WTC11 (cell line): ENCODE data around the gene SIGLEC10. TPM values are rescaled to one million over a fixed set of nuclear protein-coding genes. Genes with fewer than 3 reads are reported as not detected.

Source experiments
- ATAC-seq: fragments of 200-7000 bp; cut with Tn5 transposase; 2 replicates; pipeline ENCODE4 v1.10.0; 2021; ENCODE audit warnings: mild to moderate bottlenecking, moderate library complexity
- CTCF ChIA-PET: fragments of 300-600 bp; sonication (Branson Sonifier 250); formaldehyde crosslinking; loops from one replicate; lab custom pipeline; 2021; ENCODE audit warnings: antibody characterized with exemption; lab: Charles Lee
- POLR2A ChIA-PET: fragments of 350-600 bp; sonication (Branson Sonifier 250); formaldehyde crosslinking; loops from one replicate; lab custom pipeline; 2021; ENCODE audit warnings: antibody characterized with exemption; lab: Charles Lee
- DNase-seq: peaks from one replicate; pipeline ENCODE4 v3.0.0; 2021; ENCODE audit warnings: low spot score
- H3K27ac Mint-ChIP-seq: 2 replicates; pipeline ENCODE4 v1.8.0; 2021; ENCODE audit warnings: mixed read lengths
- H3K27me3 Mint-ChIP-seq: 2 replicates; pipeline ENCODE4 v1.8.0; 2021; ENCODE audit warnings: low read depth, mild to moderate bottlenecking, moderate library complexity, mixed read lengths
- H3K36me3 Mint-ChIP-seq: 2 replicates; pipeline ENCODE4 v1.8.0; 2021; ENCODE audit warnings: mixed read lengths
- H3K4me1 Mint-ChIP-seq: 2 replicates; pipeline ENCODE4 v1.8.0; 2022; ENCODE audit warnings: mixed read lengths
- H3K4me3 Mint-ChIP-seq: 2 replicates; pipeline ENCODE4 v1.8.0; 2021; ENCODE audit warnings: mild to moderate bottlenecking, moderate library complexity, mixed read lengths
- H3K9me3 Mint-ChIP-seq: 2 replicates; pipeline ENCODE4 v1.8.0; 2021; ENCODE audit warnings: mixed read lengths
- CBFB ChIP-seq: sonication (generic); formaldehyde crosslinking; IDR thresholded peaks from 2 replicates; pipeline ENCODE4 v1.8.1; 2022; ENCODE audit warnings: mild to moderate bottlenecking, low read depth, missing genetic modification reagents
- CREB1 ChIP-seq: sonication (generic); formaldehyde crosslinking; IDR thresholded peaks from 2 replicates; pipeline ENCODE4 v1.8.0; 2023; ENCODE audit warnings: mild to moderate bottlenecking, missing genetic modification reagents
- FOXP1 ChIP-seq: sonication (generic); formaldehyde crosslinking; IDR thresholded peaks from 2 replicates; pipeline ENCODE4 v1.8.0; 2022; ENCODE audit warnings: missing genetic modification reagents, mild to moderate bottlenecking, moderate library complexity, borderline replicate concordance
- NFE2L1 ChIP-seq: sonication (generic); formaldehyde crosslinking; IDR thresholded peaks from 2 replicates; pipeline ENCODE4 v1.8.1; 2023; ENCODE audit warnings: missing genetic modification reagents
- NR2C2 ChIP-seq: sonication (generic); formaldehyde crosslinking; IDR thresholded peaks from 2 replicates; pipeline ENCODE4 v1.8.0; 2022; ENCODE audit warnings: mild to moderate bottlenecking, missing genetic modification reagents
- NR3C1 ChIP-seq: sonication (generic); formaldehyde crosslinking; conservative IDR thresholded peaks from 2 replicates; pipeline ENCODE4 v1.8.1; 2023; ENCODE audit warnings: low read depth, mild to moderate bottlenecking, missing genetic modification reagents
- SP1 ChIP-seq: sonication (generic); formaldehyde crosslinking; conservative IDR thresholded peaks from 2 replicates; pipeline ENCODE4 v1.8.1; 2022; ENCODE audit warnings: missing genetic modification reagents
- ZNF219 ChIP-seq: sonication (generic); formaldehyde crosslinking; IDR thresholded peaks from 2 replicates; pipeline ENCODE4 v1.8.0; 2023; ENCODE audit warnings: missing genetic modification reagents, mild to moderate bottlenecking, borderline replicate concordance
- ZNF232 ChIP-seq: sonication (generic); formaldehyde crosslinking; IDR thresholded peaks from 2 replicates; pipeline ENCODE4 v1.8.0; 2022; ENCODE audit warnings: mild to moderate bottlenecking, missing genetic modification reagents
- total RNA-seq: library from RNA; stranded (reverse); gene quantifications from 3 replicates; pipeline ENCODE4 v1.2.3, GENCODE V29; 2021
- TF ChIP-seq, protein P1 (sequence below): fragments of 250-450 bp; sonication (Bioruptor Pico); IDR thresholded peaks from 2 replicates; pipeline ENCODE4 v1.9.0; 2021; ENCODE audit warnings: mild to moderate bottlenecking
- TF ChIP-seq, protein P2 (sequence below): sonication (generic); formaldehyde crosslinking; IDR thresholded peaks from 2 replicates; pipeline ENCODE4 v1.8.1; 2022; ENCODE audit warnings: low read depth, mild to moderate bottlenecking, moderate library complexity, missing genetic modification reagents, borderline replicate concordance
- TF ChIP-seq, protein P3 (sequence below): fragments of 250-450 bp; sonication (Bioruptor Pico); conservative IDR thresholded peaks from 2 replicates; pipeline ENCODE4 v1.9.0; 2021; ENCODE audit warnings: mild to moderate bottlenecking
- TF ChIP-seq, protein P4 (sequence below): fragments of 250-450 bp; sonication (Bioruptor Pico); IDR thresholded peaks from 2 replicates; pipeline ENCODE4 v2.1.2; 2022; ENCODE audit warnings: mild to moderate bottlenecking, moderate library complexity
- TF ChIP-seq, protein P5 (sequence below): fragments of 250-450 bp; sonication (Bioruptor Pico); IDR thresholded peaks from 2 replicates; pipeline ENCODE4 v1.9.0; 2021; ENCODE audit warnings: mild to moderate bottlenecking, borderline replicate concordance

The SIGLEC10 gene
- total RNA-seq, 1 experiment from 2014 or later: not detected

DNA sequence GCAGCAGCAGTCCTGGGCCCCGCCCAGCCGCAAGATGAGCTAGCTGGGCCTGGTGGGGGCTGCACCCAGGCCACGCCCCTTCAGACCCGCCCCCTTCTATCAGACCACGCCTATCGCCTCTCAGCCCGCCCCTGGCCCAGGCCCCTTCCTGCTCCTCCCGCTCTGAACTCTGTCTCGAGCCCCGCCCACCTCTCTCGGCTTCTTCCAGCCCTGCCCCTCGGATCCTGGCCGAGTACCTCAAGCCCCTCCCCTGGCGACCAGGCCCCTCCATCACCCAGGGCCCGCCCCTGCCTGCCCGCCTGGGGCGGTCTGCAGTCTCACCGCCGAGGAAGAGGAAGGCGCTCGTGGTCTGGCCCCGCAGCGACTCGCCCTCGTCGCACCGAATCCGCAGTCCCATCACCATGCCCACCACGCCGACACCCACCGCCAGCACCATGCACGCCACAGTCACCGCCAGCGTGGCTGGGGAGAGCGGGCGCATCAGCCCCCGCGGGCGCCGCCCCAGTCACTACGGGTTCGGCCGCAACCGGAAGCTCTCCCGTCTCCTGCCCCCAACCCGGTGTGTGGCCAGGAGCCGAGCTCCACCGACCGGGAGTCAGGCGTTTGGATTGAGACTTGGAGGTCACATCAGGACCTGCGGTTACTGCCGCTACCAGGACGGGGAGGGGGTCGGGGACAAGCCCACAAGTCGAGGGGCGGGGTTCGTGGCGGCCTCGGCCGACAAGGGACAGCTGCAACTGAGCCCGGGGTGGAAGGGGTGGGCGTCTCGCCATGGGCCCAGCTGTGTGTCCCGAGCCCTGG lies 49.7 kb downstream of the SIGLEC10 start (continued):
- TF ChIP-seq CBFB (CRISPR knock-in tag) (0 out of 2 replicates have a peak, but pooled peaks have one; percentile 8), NR3C1 (CRISPR knock-in tag) (no peak), FOXP1 (peak; percentile 85; the same call in 1 of the 2 replicates), NR2C2 (CRISPR knock-in tag) (no peak), SP1 (CRISPR knock-in tag) (peak; percentile 92), NFE2L1 (CRISPR knock-in tag) (peak; percentile 74; the same call in 1 of the 2 replicates)
- TF ChIP-seq, protein P1, sequence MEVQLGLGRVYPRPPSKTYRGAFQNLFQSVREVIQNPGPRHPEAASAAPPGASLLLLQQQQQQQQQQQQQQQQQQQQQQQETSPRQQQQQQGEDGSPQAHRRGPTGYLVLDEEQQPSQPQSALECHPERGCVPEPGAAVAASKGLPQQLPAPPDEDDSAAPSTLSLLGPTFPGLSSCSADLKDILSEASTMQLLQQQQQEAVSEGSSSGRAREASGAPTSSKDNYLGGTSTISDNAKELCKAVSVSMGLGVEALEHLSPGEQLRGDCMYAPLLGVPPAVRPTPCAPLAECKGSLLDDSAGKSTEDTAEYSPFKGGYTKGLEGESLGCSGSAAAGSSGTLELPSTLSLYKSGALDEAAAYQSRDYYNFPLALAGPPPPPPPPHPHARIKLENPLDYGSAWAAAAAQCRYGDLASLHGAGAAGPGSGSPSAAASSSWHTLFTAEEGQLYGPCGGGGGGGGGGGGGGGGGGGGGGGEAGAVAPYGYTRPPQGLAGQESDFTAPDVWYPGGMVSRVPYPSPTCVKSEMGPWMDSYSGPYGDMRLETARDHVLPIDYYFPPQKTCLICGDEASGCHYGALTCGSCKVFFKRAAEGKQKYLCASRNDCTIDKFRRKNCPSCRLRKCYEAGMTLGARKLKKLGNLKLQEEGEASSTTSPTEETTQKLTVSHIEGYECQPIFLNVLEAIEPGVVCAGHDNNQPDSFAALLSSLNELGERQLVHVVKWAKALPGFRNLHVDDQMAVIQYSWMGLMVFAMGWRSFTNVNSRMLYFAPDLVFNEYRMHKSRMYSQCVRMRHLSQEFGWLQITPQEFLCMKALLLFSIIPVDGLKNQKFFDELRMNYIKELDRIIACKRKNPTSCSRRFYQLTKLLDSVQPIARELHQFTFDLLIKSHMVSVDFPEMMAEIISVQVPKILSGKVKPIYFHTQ (CRISPR knock-in tag): no peak

DNA sequence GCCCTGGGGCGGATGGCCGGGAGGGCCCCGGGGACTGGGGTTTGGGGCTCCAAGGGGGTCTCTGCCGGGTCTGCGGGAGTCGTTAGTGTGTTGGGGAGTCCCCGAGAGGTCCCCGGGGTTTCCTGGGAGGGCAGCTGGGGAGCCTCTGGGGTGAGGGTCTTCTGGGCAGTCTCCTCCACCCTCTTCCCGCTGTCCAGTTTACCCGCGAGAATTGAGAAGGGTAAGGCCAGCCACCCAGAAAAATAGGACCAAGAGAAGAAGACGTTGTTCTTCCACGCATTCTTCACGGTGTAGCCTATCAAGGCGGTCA lies 50.2 kb downstream of the SIGLEC10 start:
- peaks cover 33% of the 10 kb centered on the region for H3K4me1 Mint-ChIP-seq
- H3K36me3 Mint-ChIP-seq: no peaks in the 10 kb centered on the region
- ATAC-seq: no peak; the same call in 1 of the 2 replicates
- POLR2A ChIA-PET: interaction anchor here (0.6 to 1.7 kb wide), 8 partner anchors 13 to 321 kb away, joined by 4 to 13 read pairs (median 5); partner anchors contain the start of genes C19orf84 and VSIG10L
- no peaks in the 10 kb centered on the region for H3K9me3 Mint-ChIP-seq
- CTCF ChIA-PET: interaction anchor here (0.6 to 3.7 kb wide), 15 partner anchors 27 to 436 kb away, joined by 3 to 25 read pairs (median 4); partner anchors contain the start of genes KLK10 and SIGLEC10
- DNase-seq: peak; percentile 25
- peaks cover 15% of the 10 kb centered on the region for H3K27me3 Mint-ChIP-seq
- H3K4me3 Mint-ChIP-seq: peak overlapping the region; percentile 99
- TF ChIP-seq, protein P2, sequence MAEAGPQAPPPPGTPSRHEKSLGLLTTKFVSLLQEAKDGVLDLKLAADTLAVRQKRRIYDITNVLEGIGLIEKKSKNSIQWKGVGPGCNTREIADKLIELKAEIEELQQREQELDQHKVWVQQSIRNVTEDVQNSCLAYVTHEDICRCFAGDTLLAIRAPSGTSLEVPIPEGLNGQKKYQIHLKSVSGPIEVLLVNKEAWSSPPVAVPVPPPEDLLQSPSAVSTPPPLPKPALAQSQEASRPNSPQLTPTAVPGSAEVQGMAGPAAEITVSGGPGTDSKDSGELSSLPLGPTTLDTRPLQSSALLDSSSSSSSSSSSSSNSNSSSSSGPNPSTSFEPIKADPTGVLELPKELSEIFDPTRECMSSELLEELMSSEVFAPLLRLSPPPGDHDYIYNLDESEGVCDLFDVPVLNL (CRISPR knock-in tag): no peak
- TF ChIP-seq, protein P3, sequence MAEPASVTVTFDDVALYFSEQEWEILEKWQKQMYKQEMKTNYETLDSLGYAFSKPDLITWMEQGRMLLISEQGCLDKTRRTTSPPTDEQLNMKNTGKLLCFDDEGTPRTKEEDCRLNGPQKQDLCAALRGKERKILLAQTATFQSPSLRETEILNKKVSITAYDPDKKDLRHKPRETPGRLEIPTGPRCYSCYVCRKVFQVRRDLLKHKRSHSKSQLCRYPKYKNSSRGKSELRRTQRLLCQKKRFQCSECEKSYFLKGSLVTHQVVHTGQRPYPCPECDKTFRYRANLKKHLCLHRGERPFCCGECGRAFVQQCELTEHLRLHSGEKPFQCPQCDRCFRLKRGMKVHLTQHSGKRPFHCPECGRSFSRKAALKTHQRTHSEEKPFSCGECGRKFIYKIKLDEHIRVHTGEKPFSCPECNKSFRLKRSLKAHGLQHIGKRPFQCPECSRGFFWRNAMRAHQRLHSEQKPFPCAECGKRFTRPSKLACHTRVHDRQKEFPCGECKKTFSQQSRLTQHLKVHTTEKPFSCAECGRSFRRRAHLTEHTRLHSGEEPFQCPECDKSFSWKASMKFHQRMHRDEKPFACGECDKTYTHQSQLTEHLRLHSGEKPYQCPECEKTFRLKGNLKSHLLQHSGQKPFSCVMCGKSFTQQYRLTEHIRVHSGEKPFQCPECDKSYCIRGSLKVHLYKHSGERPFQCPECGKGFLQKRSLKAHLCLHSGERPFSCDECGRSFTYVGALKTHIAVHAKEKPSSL (CRISPR knock-in tag): no peak
- TF ChIP-seq SP1 (CRISPR knock-in tag): no peak
- TF ChIP-seq, protein P4, sequence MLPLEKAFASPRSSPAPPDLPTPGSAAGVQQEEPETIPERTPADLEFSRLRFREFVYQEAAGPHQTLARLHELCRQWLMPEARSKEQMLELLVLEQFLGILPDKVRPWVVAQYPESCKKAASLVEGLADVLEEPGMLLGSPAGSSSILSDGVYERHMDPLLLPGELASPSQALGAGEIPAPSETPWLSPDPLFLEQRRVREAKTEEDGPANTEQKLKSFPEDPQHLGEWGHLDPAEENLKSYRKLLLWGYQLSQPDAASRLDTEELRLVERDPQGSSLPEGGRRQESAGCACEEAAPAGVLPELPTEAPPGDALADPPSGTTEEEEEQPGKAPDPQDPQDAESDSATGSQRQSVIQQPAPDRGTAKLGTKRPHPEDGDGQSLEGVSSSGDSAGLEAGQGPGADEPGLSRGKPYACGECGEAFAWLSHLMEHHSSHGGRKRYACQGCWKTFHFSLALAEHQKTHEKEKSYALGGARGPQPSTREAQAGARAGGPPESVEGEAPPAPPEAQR (CRISPR knock-in tag): no peak
- TF ChIP-seq ZNF232 (CRISPR knock-in tag): no peak
- TF ChIP-seq CREB1 (CRISPR knock-in tag): no peak
- TF ChIP-seq ZNF219 (CRISPR knock-in tag): no peak
- TF ChIP-seq, protein P5, sequence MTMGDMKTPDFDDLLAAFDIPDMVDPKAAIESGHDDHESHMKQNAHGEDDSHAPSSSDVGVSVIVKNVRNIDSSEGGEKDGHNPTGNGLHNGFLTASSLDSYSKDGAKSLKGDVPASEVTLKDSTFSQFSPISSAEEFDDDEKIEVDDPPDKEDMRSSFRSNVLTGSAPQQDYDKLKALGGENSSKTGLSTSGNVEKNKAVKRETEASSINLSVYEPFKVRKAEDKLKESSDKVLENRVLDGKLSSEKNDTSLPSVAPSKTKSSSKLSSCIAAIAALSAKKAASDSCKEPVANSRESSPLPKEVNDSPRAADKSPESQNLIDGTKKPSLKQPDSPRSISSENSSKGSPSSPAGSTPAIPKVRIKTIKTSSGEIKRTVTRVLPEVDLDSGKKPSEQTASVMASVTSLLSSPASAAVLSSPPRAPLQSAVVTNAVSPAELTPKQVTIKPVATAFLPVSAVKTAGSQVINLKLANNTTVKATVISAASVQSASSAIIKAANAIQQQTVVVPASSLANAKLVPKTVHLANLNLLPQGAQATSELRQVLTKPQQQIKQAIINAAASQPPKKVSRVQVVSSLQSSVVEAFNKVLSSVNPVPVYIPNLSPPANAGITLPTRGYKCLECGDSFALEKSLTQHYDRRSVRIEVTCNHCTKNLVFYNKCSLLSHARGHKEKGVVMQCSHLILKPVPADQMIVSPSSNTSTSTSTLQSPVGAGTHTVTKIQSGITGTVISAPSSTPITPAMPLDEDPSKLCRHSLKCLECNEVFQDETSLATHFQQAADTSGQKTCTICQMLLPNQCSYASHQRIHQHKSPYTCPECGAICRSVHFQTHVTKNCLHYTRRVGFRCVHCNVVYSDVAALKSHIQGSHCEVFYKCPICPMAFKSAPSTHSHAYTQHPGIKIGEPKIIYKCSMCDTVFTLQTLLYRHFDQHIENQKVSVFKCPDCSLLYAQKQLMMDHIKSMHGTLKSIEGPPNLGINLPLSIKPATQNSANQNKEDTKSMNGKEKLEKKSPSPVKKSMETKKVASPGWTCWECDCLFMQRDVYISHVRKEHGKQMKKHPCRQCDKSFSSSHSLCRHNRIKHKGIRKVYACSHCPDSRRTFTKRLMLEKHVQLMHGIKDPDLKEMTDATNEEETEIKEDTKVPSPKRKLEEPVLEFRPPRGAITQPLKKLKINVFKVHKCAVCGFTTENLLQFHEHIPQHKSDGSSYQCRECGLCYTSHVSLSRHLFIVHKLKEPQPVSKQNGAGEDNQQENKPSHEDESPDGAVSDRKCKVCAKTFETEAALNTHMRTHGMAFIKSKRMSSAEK (CRISPR knock-in tag): no peak
- peak overlapping the region; percentile 88 for H3K27ac Mint-ChIP-seq
